Caco-2 (cell line): ENCODE results near the gene VPS8. TPM values are rescaled to one million over a fixed set of nuclear protein-coding genes. Genes with fewer than 3 reads are reported as not detected.

Experiments
- BruUV-seq: library from RNA; stranded (reverse); fragments of 400-500 nt; replicated peaks from 2 replicates; lab custom pipeline; 2021; lab: Mats Ljungman, UMichigan
- CTCF ChIA-PET: fragments of 300-600 bp; sonication (Branson Sonifier 250); formaldehyde crosslinking; loops from one replicate; lab custom pipeline; 2022; ENCODE audit warnings: antibody characterized with exemption; lab: Charles Lee
- POLR2A ChIA-PET: fragments of 300-600 bp; sonication (Branson Sonifier 250); formaldehyde crosslinking; loops from one replicate; lab custom pipeline; 2022; ENCODE audit warnings: antibody characterized with exemption; lab: Charles Lee
- DNase-seq, 2 experiments: peaks; one replicate each; pipeline versions ENCODE4 v3.0.0 to v3.0.0-alpha.2; 2020 to 2022
- H3K27me3 ChIP-seq: replicated peaks from 2 replicates; pipeline ENCODE4 v1.6.0; 2011; ENCODE audit warnings: low read length; ENCODE audit not compliant: control insufficient read depth, insufficient read depth
- H3K36me3 ChIP-seq: 2 replicates; pipeline ENCODE4 v1.5.1; 2011; ENCODE audit warnings: low read length; ENCODE audit not compliant: control insufficient read depth, insufficient read depth
- H3K4me1 ChIP-seq: fragments of 250-450 bp; sonication (Bioruptor Pico); 2 replicates; pipeline ENCODE4 v1.5.1; 2020; ENCODE audit warnings: mild to moderate bottlenecking
- H3K4me3 ChIP-seq: 2 replicates; pipeline ENCODE4 v1.5.1; 2011; ENCODE audit warnings: low read depth, mild to moderate bottlenecking, control low read depth, low read length
- H3K9me3 ChIP-seq: fragments of 250-450 bp; sonication (Bioruptor Pico); 2 replicates; pipeline ENCODE4 v1.5.1; 2020; ENCODE audit warnings: mild to moderate bottlenecking, moderate library complexity
- H3K27ac Mint-ChIP-seq: one replicate; pipeline ENCODE4 v1.8.0; 2022; ENCODE audit warnings: mixed read lengths; ENCODE audit not compliant: unreplicated experiment
- H3K27me3 Mint-ChIP-seq: one replicate; pipeline ENCODE4 v1.8.0; 2022; ENCODE audit warnings: mixed read lengths; ENCODE audit not compliant: insufficient read depth, unreplicated experiment
- H3K36me3 Mint-ChIP-seq: one replicate; pipeline ENCODE4 v1.8.0; 2022; ENCODE audit warnings: mild to moderate bottlenecking, mixed read lengths; ENCODE audit not compliant: insufficient read depth, unreplicated experiment
- H3K4me1 Mint-ChIP-seq: one replicate; pipeline ENCODE4 v1.8.0; 2022; ENCODE audit warnings: low read depth, mixed read lengths; ENCODE audit not compliant: unreplicated experiment
- H3K4me3 Mint-ChIP-seq: one replicate; pipeline ENCODE4 v1.8.0; 2022; ENCODE audit warnings: mild to moderate bottlenecking, moderate library complexity, mixed read lengths; ENCODE audit not compliant: unreplicated experiment
- H3K9me3 Mint-ChIP-seq: one replicate; pipeline ENCODE4 v1.8.0; 2022; ENCODE audit warnings: mixed read lengths; ENCODE audit not compliant: unreplicated experiment
- CTCF ChIP-seq, 2 experiments: fragments of 200-600 bp in 1 of 2; IDR thresholded peaks; 1 replicate in 1 of 2; 2 replicates in 1 of 2; pipeline versions ENCODE4 v1.5.1 to v1.8.0; 2011 to 2022; ENCODE audit warnings: antibody characterized with exemption in 1 of 2, control low read depth in 1 of 2, inconsistent platforms in 1 of 2, low read depth in 1 of 2, low read length in 1 of 2, mild to moderate bottlenecking in 1 of 2, moderate library complexity in 1 of 2; ENCODE audit not compliant: insufficient read depth in 1 of 2, severe bottlenecking in 1 of 2, unreplicated experiment in 1 of 2
- intact Hi-C: fragments of 100-400 bp; cut with micrococcal nuclease; formaldehyde crosslinking; loops from one replicate; pipeline ENCODE4 v1.10.0; 2022; ENCODE audit not compliant: unreplicated experiment
- total RNA-seq: library from RNA; stranded (reverse); gene quantifications from 2 replicates; pipeline ENCODE4 v1.2.3, GENCODE V29; 2022

The VPS8 gene
- total RNA-seq, 1 experiment from 2014 or later: 44.7 TPM

GRCh38 chr3:184832903-184833302, 20.9 kb downstream of the VPS8 start:
- Histone ChIP-seq H3K36me3 (no peaks in the 10 kb centered on the region), H3K27me3 (no peaks in the 10 kb centered on the region), H3K9me3 (no peaks in the 10 kb centered on the region), H3K4me1 (no peaks in the 10 kb centered on the region), H3K4me3 (no peak overlapping the region)
- POLR2A ChIA-PET: no interaction called here
- TF ChIP-seq CTCF (IDR thresholded peaks at IDR 0.05; ENCODE audit: insufficient read depth in 1 of 2, low read depth in 1 of 2, low read length in 1 of 2, severe bottlenecking in 1 of 2, unreplicated experiment in 1 of 2): no peak
- no peak for DNase-seq
- CTCF ChIA-PET: no interaction called here
- H3K36me3 Mint-ChIP-seq: peaks cover 18% of the 10 kb centered on the region
- intact Hi-C loops: no loop called here
- H3K9me3 Mint-ChIP-seq: no peaks in the 10 kb centered on the region
- no peaks in the 10 kb centered on the region for H3K27me3 Mint-ChIP-seq
- no peak overlapping the region for H3K4me3 Mint-ChIP-seq
- H3K27ac Mint-ChIP-seq: no peak overlapping the region
- no TSS peak for BruUV-seq
- H3K4me1 Mint-ChIP-seq: no peaks in the 10 kb centered on the region

GRCh38 chr3:184836090-184836822, 24.3 kb downstream of the VPS8 start:
- CTCF ChIA-PET: no interaction called here
- Mint-ChIP-seq H3K4me3 (no peak overlapping the region), H3K27me3 (no peaks in the 10 kb centered on the region), H3K9me3 (no peaks in the 10 kb centered on the region), H3K4me1 (no peaks in the 10 kb centered on the region), H3K36me3 (peaks cover 18% of the 10 kb centered on the region), H3K27ac (no peak overlapping the region)
- H3K9me3 ChIP-seq: no peaks in the 10 kb centered on the region
- H3K36me3 ChIP-seq: no peaks in the 10 kb centered on the region
- intact Hi-C loops: no loop called here
- POLR2A ChIA-PET: no interaction called here
- no TSS peak for BruUV-seq
- no peak overlapping the region for H3K4me3 ChIP-seq
- DNase-seq: no peak
- TF ChIP-seq CTCF (IDR thresholded peaks at IDR 0.05; ENCODE audit: insufficient read depth in 1 of 2, low read depth in 1 of 2, low read length in 1 of 2, severe bottlenecking in 1 of 2, unreplicated experiment in 1 of 2): no peak
- H3K4me1 ChIP-seq: no peaks in the 10 kb centered on the region
- no peaks in the 10 kb centered on the region for H3K27me3 ChIP-seq

- Mint-ChIP-seq H3K4me3 (no peak overlapping the region), H3K4me1 (peaks cover 6% of the 10 kb centered on the region), H3K27me3 (no peaks in the 10 kb centered on the region), H3K36me3 (no peaks in the 10 kb centered on the region), H3K9me3 (no peaks in the 10 kb centered on the region), H3K27ac (no peak overlapping the region)
- ChIA-PET CTCF (no interaction called here), POLR2A (no interaction called here)
- TF ChIP-seq CTCF (IDR thresholded peaks at IDR 0.05; ENCODE audit: insufficient read depth in 1 of 2, low read depth in 1 of 2, low read length in 1 of 2, severe bottlenecking in 1 of 2, unreplicated experiment in 1 of 2): no peak
- BruUV-seq: no TSS peak
- intact Hi-C loops: no loop called here
- no peak for DNase-seq
- Histone ChIP-seq H3K27me3 (no peaks in the 10 kb centered on the region), H3K4me3 (no peak overlapping the region), H3K36me3 (no peaks in the 10 kb centered on the region), H3K9me3 (no peaks in the 10 kb centered on the region), H3K4me1 (no peaks in the 10 kb centered on the region)
Observed at GRCh38 chr3:184842433-184842832, 30.5 kb downstream of the VPS8 start.
